ENCODE results near the gene EFCAB5.
"Not testable (repeated sequence)": the region's sequence is repeated elsewhere in the genome, so short reads cannot be mapped to it uniquely, and the experiment has no call there.

GRCh38 chr17:30147860-30148259, 206.4 kb downstream of the EFCAB5 start:
- not testable (repeated sequence) for TF ChIP-seq CTCF (conservative IDR thresholded peaks at IDR 0.05); EZH2 (IDR thresholded peaks at IDR 0.05; ENCODE audit: low read depth)

All from PC-9 (cell line).